PC-3 (cell line): ENCODE data around the gene NTRK1. TPM values are rescaled to one million over a fixed set of nuclear protein-coding genes. Genes with fewer than 3 reads are reported as not detected.
A peak's percentile ranks its signal among the peaks of the same experiment; 100 is the strongest.

Experiments used
- ATAC-seq: fragments of 200-7000 bp; cut with Tn5 transposase; 2 replicates; pipeline ENCODE4 v1.9.1; 2020; ENCODE audit warnings: mild to moderate bottlenecking, moderate library complexity
- BruUV-seq: library from RNA; stranded (reverse); fragments of 400-500 nt; replicated peaks from 2 replicates; lab custom pipeline; 2021; lab: Mats Ljungman, UMichigan
- CTCF ChIA-PET: fragments of 300-600 bp; sonication (Branson Sonifier 250); formaldehyde crosslinking; loops from one replicate; lab custom pipeline; 2022; ENCODE audit warnings: antibody characterized with exemption; lab: Charles Lee
- POLR2A ChIA-PET: fragments of 300-600 bp; sonication (Branson Sonifier 250); formaldehyde crosslinking; loops from one replicate; lab custom pipeline; 2022; ENCODE audit warnings: antibody characterized with exemption; ENCODE audit not compliant: unreplicated experiment; lab: Charles Lee
- DNase-seq: peaks from one replicate; pipeline ENCODE4 v3.0.0-alpha.2; 2015
- H2AFZ ChIP-seq: fragments of 300-600 bp; sonication (generic); 2 replicates; pipeline ENCODE4 v1.6.0; 2016; ENCODE audit warnings: antibody characterized with exemption, low read length
- H3F3A ChIP-seq: fragments of 300-600 bp; sonication (generic); one replicate; pipeline ENCODE4 v1.6.0; 2017; ENCODE audit warnings: antibody characterized with exemption, low read length, control low read depth, mild to moderate bottlenecking; ENCODE audit not compliant: unreplicated experiment
- H3K27ac ChIP-seq: fragments of 300-600 bp; sonication (generic); 2 replicates; pipeline ENCODE4 v1.5.1; 2016; ENCODE audit warnings: mild to moderate bottlenecking, low read length
- H3K27me3 ChIP-seq: fragments of 300-600 bp; sonication (generic); 2 replicates; pipeline ENCODE4 v1.6.1; 2016; ENCODE audit warnings: low read length, mixed read lengths
- H3K36me3 ChIP-seq: fragments of 300-600 bp; sonication (generic); 2 replicates; pipeline ENCODE4 v1.6.1; 2016; ENCODE audit warnings: low read depth, mixed run types, low read length, mixed read lengths
- H3K4me1 ChIP-seq: fragments of 300-600 bp; sonication (generic); 2 replicates; pipeline ENCODE4 v1.5.1; 2016; ENCODE audit warnings: low read length; ENCODE audit not compliant: insufficient read depth
- H3K4me2 ChIP-seq: fragments of 300-600 bp; sonication (generic); 2 replicates; pipeline ENCODE4 v1.6.0; 2016; ENCODE audit warnings: low read length
- H3K4me3 ChIP-seq: fragments of 300-600 bp; sonication (generic); 2 replicates; pipeline ENCODE4 v1.5.1; 2016; ENCODE audit warnings: mild to moderate bottlenecking, low read length, mixed read lengths
- H3K79me2 ChIP-seq: fragments of 300-600 bp; sonication (generic); 2 replicates; pipeline ENCODE4 v1.6.1; 2017; ENCODE audit warnings: low read length, mixed read lengths
- H3K9ac ChIP-seq: fragments of 300-600 bp; sonication (generic); 2 replicates; pipeline ENCODE4 v1.6.0; 2016; ENCODE audit warnings: mild to moderate bottlenecking, low read length
- H3K9me2 ChIP-seq: fragments of 300-600 bp; sonication (generic); replicated peaks from 2 replicates; pipeline ENCODE4 v1.6.1; 2016; ENCODE audit warnings: mixed run types, low read length, mixed read lengths
- H3K9me3 ChIP-seq: fragments of 300-600 bp; sonication (generic); 2 replicates; pipeline ENCODE4 v1.6.1; 2016; ENCODE audit warnings: low read length, mixed read lengths
- H4K20me1 ChIP-seq: fragments of 300-600 bp; sonication (generic); 2 replicates; pipeline ENCODE4 v1.6.1; 2016; ENCODE audit warnings: low read length, mixed read lengths
- CTCF ChIP-seq: fragments of 300-600 bp; sonication (generic); conservative IDR thresholded peaks from 2 replicates; pipeline ENCODE4 v1.5.1; 2017; ENCODE audit warnings: antibody characterized with exemption, low read depth, mild to moderate bottlenecking, low read length
- EZH2 ChIP-seq: fragments of 300-600 bp; sonication (generic); IDR thresholded peaks from one replicate; pipeline ENCODE4 v1.6.1; 2017; ENCODE audit warnings: antibody characterized with exemption, mild to moderate bottlenecking, low read length; ENCODE audit not compliant: unreplicated experiment
- EZH2phosphoT487 ChIP-seq: fragments of 300-600 bp; sonication (generic); IDR thresholded peaks from 2 replicates; pipeline ENCODE4 v1.6.1; 2018; ENCODE audit warnings: mild to moderate bottlenecking, antibody characterized with exemption, low read length, borderline replicate concordance
- intact Hi-C: fragments of 100-400 bp; cut with micrococcal nuclease; formaldehyde crosslinking; loops from 2 replicates; pipeline ENCODE4 v1.9.0; 2023
- total RNA-seq: library from RNA; depleted of rRNA; stranded (reverse); fragments of >200 nt; gene quantifications from 2 replicates; pipeline ENCODE4 v1.2.3, GENCODE V29; 2014

The NTRK1 gene
- total RNA-seq, 1 experiment from 2014 or later: 0.15 TPM

GRCh38 chr1:156856282-156856785, 4.3 kb upstream of the NTRK1 start:
- POLR2A ChIA-PET: no interaction called here
- H3F3A ChIP-seq: no peaks in the 10 kb centered on the region
- DNase-seq (no peak), ATAC-seq (no peak)
- H3K4me3 ChIP-seq: no peak overlapping the region
- H4K20me1 ChIP-seq: no peaks in the 10 kb centered on the region
- H3K79me2 ChIP-seq: no peaks in the 10 kb centered on the region
- no peaks in the 10 kb centered on the region for H3K36me3 ChIP-seq
- H3K4me1 ChIP-seq: peaks cover 27% of the 10 kb centered on the region
- intact Hi-C loops: no loop called here
- H3K4me2 ChIP-seq: no peak overlapping the region
- no peaks in the 10 kb centered on the region for H3K9me3 ChIP-seq
- no peak overlapping the region for H2AFZ ChIP-seq
- no peak overlapping the region for H3K27ac ChIP-seq
- no peak for TF ChIP-seq EZH2phosphoT487
- no peak for TF ChIP-seq CTCF
- no peak for TF ChIP-seq EZH2
- H3K9me2 ChIP-seq: no peaks in the 10 kb centered on the region
- peaks cover 40% of the 10 kb centered on the region for H3K27me3 ChIP-seq
- BruUV-seq: no TSS peak
- CTCF ChIA-PET: interaction anchor here (1.4 kb wide), 1 partner anchor 34 kb away, joined by 3 read pairs; no protein-coding TSS in a partner anchor
- H3K9ac ChIP-seq: no peak overlapping the region

- no peak for ATAC-seq
- Histone ChIP-seq H3K4me3 (no peak overlapping the region), H3K27ac (no peak overlapping the region), H2AFZ (no peak overlapping the region), H3K9me3 (no peaks in the 10 kb centered on the region), H3K4me1 (peaks cover 23% of the 10 kb centered on the region), H3K27me3 (peaks cover 45% of the 10 kb centered on the region), H3K9me2 (no peaks in the 10 kb centered on the region), H3F3A (no peaks in the 10 kb centered on the region), H3K4me2 (no peak overlapping the region), H3K9ac (no peak overlapping the region), H3K36me3 (no peaks in the 10 kb centered on the region), H4K20me1 (no peaks in the 10 kb centered on the region), H3K79me2 (no peaks in the 10 kb centered on the region)
- POLR2A ChIA-PET: no interaction called here
- intact Hi-C loops: no loop called here
- no peak for DNase-seq
- CTCF ChIA-PET: interaction anchor here (1.0 to 1.4 kb wide), 2 partner anchors 33 to 65 kb away, joined by 3 read pairs; no protein-coding TSS in a partner anchor
- TF ChIP-seq EZH2 (no peak), CTCF (no peak), EZH2phosphoT487 (no peak)
- BruUV-seq: no TSS peak
Observed at GRCh38 chr1:156857532-156857931, 3.1 kb upstream of the NTRK1 start.

GRCh38 chr1:156858555-156858956, 2.1 kb upstream of the NTRK1 start:
- TF ChIP-seq EZH2phosphoT487: no peak
- TF ChIP-seq EZH2: no peak
- TF ChIP-seq CTCF: no peak
- Histone ChIP-seq H3F3A (no peaks in the 10 kb centered on the region), H3K9me2 (no peaks in the 10 kb centered on the region), H3K36me3 (no peaks in the 10 kb centered on the region), H3K9me3 (no peaks in the 10 kb centered on the region), H3K4me2 (peak overlapping the region; percentile 92; the same call in 1 of the 2 replicates), H4K20me1 (no peaks in the 10 kb centered on the region), H3K27ac (no peak overlapping the region), H2AFZ (0 out of 2 replicates have a peak overlapping the region, but pooled peaks have one; percentile 17), H3K9ac (no peak overlapping the region), H3K4me1 (peaks cover 22% of the 10 kb centered on the region), H3K27me3 (peaks cover 45% of the 10 kb centered on the region), H3K79me2 (no peaks in the 10 kb centered on the region), H3K4me3 (peak overlapping the region; percentile 63)
- POLR2A ChIA-PET: interaction anchor here (0.5 to 0.6 kb wide), 2 partner anchors 29 to 30 kb away, joined by 3 to 15 read pairs; no protein-coding TSS in a partner anchor
- BruUV-seq: no TSS peak
- intact Hi-C loops: no loop called here
- ATAC-seq: no peak
- no peak for DNase-seq
- CTCF ChIA-PET: interaction anchor here (0.7 to 1.4 kb wide), 3 partner anchors 46 to 69 kb away, joined by 3 to 9 read pairs (median 3); no protein-coding TSS in a partner anchor
